Lower leg skin (tissue), 3 donors: ENCODE results near the gene DUSP3.

ENCODE experiments used
- CTCF ChIP-seq, 3 donors: fragments of 450-650 bp; IDR thresholded peaks; one replicate each; pipeline ENCODE4 v1.5.1; 2016; ENCODE audit warnings: antibody characterized with exemption in 3 of 3, mild to moderate bottlenecking in 3 of 3, moderate library complexity in 2 of 3
- POLR2A ChIP-seq, 2 donors: fragments of 450-650 bp; IDR thresholded peaks; one replicate each; pipeline ENCODE4 v1.6.1; 2016 to 2017; ENCODE audit warnings: antibody characterized with exemption in 2 of 2, mild to moderate bottlenecking in 1 of 2, moderate library complexity in 1 of 2

GRCh38 chr17:43780135-43780534, 1.4 kb upstream of the DUSP3 start, which contains the start of gene CFAP97D1:
- TF ChIP-seq CTCF (IDR thresholded peaks at IDR 0.05), result no peak
- no peak for TF ChIP-seq POLR2A (IDR thresholded peaks at IDR 0.05)
